ENCODE measurements around the gene TP63.

TP63 gene

DNA sequence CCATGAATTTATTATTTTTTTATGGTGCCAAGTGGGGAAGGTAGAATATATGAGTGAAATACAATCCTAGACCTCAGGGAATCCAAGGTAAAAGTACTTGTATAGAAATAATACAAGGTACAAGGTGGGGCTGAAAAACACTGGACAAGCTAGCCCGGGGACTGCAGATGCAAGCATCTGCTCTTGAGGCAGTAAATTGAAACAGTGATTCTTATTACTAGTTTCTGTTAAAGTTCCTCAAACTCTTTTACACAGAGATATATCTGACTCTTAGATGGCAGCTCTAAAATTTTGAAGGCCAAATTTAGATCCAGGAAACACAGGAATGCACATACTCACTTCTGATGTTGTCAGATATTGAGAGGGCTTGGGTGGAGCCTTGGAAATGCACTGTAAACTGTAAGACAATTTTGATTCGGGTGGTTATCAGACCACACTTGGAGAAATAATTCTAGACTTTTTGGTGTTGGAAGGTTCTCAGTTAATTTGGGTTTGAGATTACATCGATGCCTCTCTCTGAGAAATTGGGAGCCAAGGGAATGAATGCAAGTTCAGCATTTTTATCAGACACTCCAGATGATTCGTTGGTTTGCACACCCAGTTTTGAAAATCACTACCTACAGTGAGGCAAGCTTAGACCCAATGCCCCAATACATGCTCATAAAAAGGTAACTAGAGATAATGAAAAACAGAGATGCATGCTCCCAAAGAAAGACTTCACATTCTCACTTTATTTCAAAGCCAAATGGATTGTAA is 7.3 kb downstream of the TP63 start:
- DNase-seq (ENCODE audit: low spot score) = no peak
- in situ Hi-C loops (cut with MboI; ENCODE audit: low pct_unique_long_range_greater_than_20kb, low sequenced_read_pairs, unreplicated experiment) = no loop called here
- TF ChIP-seq CTCF (IDR thresholded peaks at IDR 0.05; ENCODE audit: extremely low read depth, insufficient read depth, missing control alignments) = no peak

DNA sequence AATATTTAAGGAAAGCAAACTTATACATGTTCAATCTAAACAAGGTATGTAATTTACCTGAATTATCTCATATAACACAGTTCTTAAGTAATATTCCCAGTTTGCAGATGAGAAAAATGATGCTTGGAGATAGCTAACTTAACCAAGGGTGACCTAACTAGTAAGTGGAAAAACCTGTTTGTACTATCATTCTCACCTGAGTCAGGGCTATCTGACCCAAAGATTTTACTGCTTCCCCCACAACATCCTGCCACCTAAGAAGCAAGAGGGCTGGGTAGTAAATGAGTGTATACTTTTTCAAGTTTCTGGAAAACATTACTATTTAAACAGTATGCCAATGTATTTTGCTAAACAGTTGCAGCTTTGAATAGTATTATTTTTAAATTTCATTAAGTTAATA is 10.6 kb downstream of the TP63 start:
- in situ Hi-C loops (cut with MboI; ENCODE audit: low pct_unique_long_range_greater_than_20kb, low sequenced_read_pairs, unreplicated experiment) = no loop called here
- no peak for TF ChIP-seq CTCF (IDR thresholded peaks at IDR 0.05; ENCODE audit: extremely low read depth, insufficient read depth, missing control alignments)
- no peak for DNase-seq (ENCODE audit: low spot score)

DNA sequence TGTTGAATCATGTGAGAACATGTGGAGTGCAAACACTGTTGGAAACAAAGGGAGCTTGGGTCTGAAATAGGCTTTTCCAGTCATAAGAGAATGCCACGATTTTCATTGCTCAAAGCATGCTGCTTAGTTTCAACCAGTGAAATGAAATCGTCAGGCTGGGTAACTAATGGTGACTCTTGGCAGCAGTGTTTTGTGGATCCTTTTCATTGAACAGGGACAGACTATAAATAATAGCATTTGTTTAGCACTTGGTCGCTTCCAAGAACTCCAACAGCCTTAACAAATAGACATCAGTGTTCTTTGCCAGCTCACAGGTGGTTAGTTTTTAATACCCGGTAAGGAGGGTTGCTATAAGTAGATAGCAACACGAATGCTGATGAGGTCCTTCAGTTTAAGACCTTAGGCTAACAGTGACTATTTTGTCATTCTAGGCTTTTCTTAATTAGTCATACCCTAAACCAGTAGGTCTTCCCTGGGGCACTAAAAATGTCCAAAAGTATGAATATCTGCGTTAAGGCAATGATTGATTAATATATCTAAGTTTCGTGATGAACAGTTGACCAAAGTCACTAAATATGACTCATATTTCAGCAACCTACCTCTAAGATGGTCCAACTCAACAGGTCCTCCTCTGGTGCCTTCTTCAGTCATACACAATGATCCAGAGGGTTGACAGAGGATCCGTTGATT is 15.8 kb downstream of the TP63 start:
- in situ Hi-C loops (cut with MboI; ENCODE audit: low pct_unique_long_range_greater_than_20kb, low sequenced_read_pairs, unreplicated experiment) = no loop called here
- DNase-seq (ENCODE audit: low spot score) = no peak
- no peak for TF ChIP-seq CTCF (IDR thresholded peaks at IDR 0.05; ENCODE audit: extremely low read depth, insufficient read depth, missing control alignments)

- in situ Hi-C loops (cut with MboI; ENCODE audit: low pct_unique_long_range_greater_than_20kb, low sequenced_read_pairs, unreplicated experiment) = no loop called here
- peak; percentile 24 for TF ChIP-seq CTCF (IDR thresholded peaks at IDR 0.05; ENCODE audit: extremely low read depth, insufficient read depth, missing control alignments)
- DNase-seq (ENCODE audit: low spot score) = no peak
Measured at GRCh38 chr3:189652042-189652441, 20.9 kb downstream of the TP63 start.

DNA sequence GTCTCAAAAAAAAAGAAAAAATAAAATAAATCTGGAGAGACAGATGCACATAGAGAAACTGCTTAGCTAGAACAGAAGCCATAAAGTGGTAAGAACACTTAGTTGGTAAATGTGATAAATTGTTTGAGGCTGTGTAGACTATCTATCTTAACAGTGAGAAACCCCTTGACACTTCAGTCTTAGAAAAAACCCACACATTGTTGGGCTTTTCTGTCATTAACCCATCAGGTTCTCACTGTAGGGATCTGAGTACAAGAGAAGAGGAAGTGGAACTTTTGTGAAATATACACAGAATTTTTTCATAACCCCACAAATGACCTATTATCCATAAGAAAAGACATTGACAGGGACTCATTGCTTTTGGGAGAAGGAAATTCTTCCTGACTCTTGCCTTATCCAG is 24.4 kb downstream of the TP63 start:
- in situ Hi-C loops (cut with MboI; ENCODE audit: low pct_unique_long_range_greater_than_20kb, low sequenced_read_pairs, unreplicated experiment) = no loop called here
- TF ChIP-seq CTCF (IDR thresholded peaks at IDR 0.05; ENCODE audit: extremely low read depth, insufficient read depth, missing control alignments) = no peak
- no peak for DNase-seq (ENCODE audit: low spot score)

- no peak for DNase-seq (ENCODE audit: low spot score)
- in situ Hi-C loops (cut with MboI; ENCODE audit: low pct_unique_long_range_greater_than_20kb, low sequenced_read_pairs, unreplicated experiment) = no loop called here
- no peak for TF ChIP-seq CTCF (IDR thresholded peaks at IDR 0.05; ENCODE audit: extremely low read depth, insufficient read depth, missing control alignments)
Measured at GRCh38 chr3:189659571-189659970, 28.4 kb downstream of the TP63 start.
